DOHH2 (cell line): ENCODE results near the gene IRGM.
"Not testable (repeated sequence)": the region's sequence is repeated elsewhere in the genome, so short reads cannot be mapped to it uniquely, and the experiment has no call there.

Experiments used
- H3F3A ChIP-seq: fragments of 200-600 bp; sonication (generic), shearing (Covaris generic); 2 replicates; pipeline ENCODE4 v1.6.0; 2016; ENCODE audit warnings: antibody characterized with exemption, mild to moderate bottlenecking; ENCODE audit not compliant: control insufficient read depth, insufficient read depth
- H3K27ac ChIP-seq: fragments of 200-600 bp; sonication (generic); 2 replicates; pipeline ENCODE4 v1.5.1; 2014; ENCODE audit warnings: low read depth, mild to moderate bottlenecking, low read length, moderate library complexity
- H3K27me3 ChIP-seq: fragments of 200-600 bp; sonication (generic); 2 replicates; pipeline ENCODE4 v1.6.1; 2014; ENCODE audit warnings: mild to moderate bottlenecking, low read length, mixed read lengths; ENCODE audit not compliant: control insufficient read depth
- H3K36me3 ChIP-seq: fragments of 200-600 bp; sonication (generic); 2 replicates; pipeline ENCODE4 v1.6.1; 2014; ENCODE audit warnings: mild to moderate bottlenecking, low read length, moderate library complexity, mixed read lengths; ENCODE audit not compliant: control insufficient read depth
- H3K4me1 ChIP-seq: fragments of 200-600 bp; sonication (generic); 2 replicates; pipeline ENCODE4 v1.6.1; 2014; ENCODE audit warnings: mild to moderate bottlenecking, low read length, mixed read lengths; ENCODE audit not compliant: control insufficient read depth
- H3K4me2 ChIP-seq: fragments of 200-600 bp; sonication (generic); 2 replicates; pipeline ENCODE4 v1.6.0; 2014; ENCODE audit warnings: mild to moderate bottlenecking, low read length, moderate library complexity
- H3K4me3 ChIP-seq: fragments of 200-600 bp; sonication (generic); 2 replicates; pipeline ENCODE4 v1.5.1; 2014; ENCODE audit warnings: mild to moderate bottlenecking, low read length, mixed read lengths
- H3K79me2 ChIP-seq: fragments of 200-600 bp; sonication (generic); 2 replicates; pipeline ENCODE4 v1.6.1; 2014; ENCODE audit warnings: mild to moderate bottlenecking, low read length, mixed read lengths; ENCODE audit not compliant: control insufficient read depth
- H3K9me2 ChIP-seq: fragments of 200-600 bp; sonication (generic); replicated peaks from 2 replicates; pipeline ENCODE4 v1.6.1; 2014; ENCODE audit warnings: mild to moderate bottlenecking, low read length, mixed read lengths; ENCODE audit not compliant: control insufficient read depth
- H3K9me3 ChIP-seq: fragments of 200-600 bp; sonication (generic); 2 replicates; pipeline ENCODE4 v1.6.1; 2014; ENCODE audit warnings: antibody characterized with exemption, low read length, mixed read lengths; ENCODE audit not compliant: control insufficient read depth, insufficient read depth
- H4K20me1 ChIP-seq: fragments of 200-600 bp; sonication (generic); 2 replicates; pipeline ENCODE4 v1.6.0; 2014; ENCODE audit warnings: low read depth, mild to moderate bottlenecking, antibody characterized with exemption, low read length, moderate library complexity; ENCODE audit not compliant: control insufficient read depth, insufficient read depth
- CTCF ChIP-seq: fragments of 200-600 bp; sonication (generic); IDR thresholded peaks from one replicate; pipeline ENCODE4 v1.5.1; 2014; ENCODE audit warnings: antibody characterized with exemption, mild to moderate bottlenecking, low read depth, low read length; ENCODE audit not compliant: poor library complexity, severe bottlenecking
- EZH2phosphoT487 ChIP-seq: fragments of 200-600 bp; sonication (generic); IDR thresholded peaks from 2 replicates; pipeline ENCODE4 v1.6.1; 2017; ENCODE audit warnings: borderline replicate concordance, mild to moderate bottlenecking, antibody characterized with exemption, low read length, moderate library complexity, mixed read lengths

IRGM gene

GRCh38 chr5:150846308-150846653 is at the start of gene IRGM:
IRGM (plus strand) TSS chr5:150846521; CDS start chr5:150848124, 1,603 bp downstream.
- Histone ChIP-seq H3K4me2 (peak within 1 kb of the TSS; percentile 68), H3K4me3 (peak within 1 kb of the TSS; percentile 53)
- not testable (repeated sequence) for H3K9me2 ChIP-seq, H3F3A ChIP-seq, H3K36me3 ChIP-seq, H3K27ac ChIP-seq, H3K4me1 ChIP-seq, H3K9me3 ChIP-seq, H4K20me1 ChIP-seq, H3K79me2 ChIP-seq, H3K27me3 ChIP-seq

- Histone ChIP-seq H3K4me3 (no peak overlapping the region), H3K27ac (no peak overlapping the region), H3K27me3 (0 out of 2 replicates have a peak, but pooled peaks cover 8% of the 10 kb centered on the region), H3K4me1 (peaks cover 10% of the 10 kb centered on the region), H3K4me2 (no peak overlapping the region), H3K36me3 (no peaks in the 10 kb centered on the region), H4K20me1 (no peaks in the 10 kb centered on the region), H3K9me3 (no peaks in the 10 kb centered on the region), H3K79me2 (no peaks in the 10 kb centered on the region), H3K9me2 (no peaks in the 10 kb centered on the region), H3F3A (no peaks in the 10 kb centered on the region)
- TF ChIP-seq EZH2phosphoT487: no peak
- no peak for TF ChIP-seq CTCF
These were observed 48.9 kb upstream of the IRGM start for GRCh38 chr5:150797384-150797783.

GRCh38 chr5:150801117-150801927 is 45.0 kb upstream of the IRGM start:
- peaks cover 17% of the 10 kb centered on the region; the same call in 1 of the 2 replicates for H3K27me3 ChIP-seq
- TF ChIP-seq CTCF (peak; percentile 72), EZH2phosphoT487 (no peak)
- H3F3A ChIP-seq: no peaks in the 10 kb centered on the region
- peaks cover 10% of the 10 kb centered on the region for H3K4me1 ChIP-seq
- H3K36me3 ChIP-seq: no peaks in the 10 kb centered on the region
- no peaks in the 10 kb centered on the region for H3K9me2 ChIP-seq
- no peak overlapping the region for H3K27ac ChIP-seq
- H3K4me3 ChIP-seq: 0 out of 2 replicates have a peak overlapping the region, but pooled peaks have one; percentile 5
- H3K79me2 ChIP-seq: no peaks in the 10 kb centered on the region
- H3K4me2 ChIP-seq: peak overlapping the region; percentile 45
- no peaks in the 10 kb centered on the region for H4K20me1 ChIP-seq
- H3K9me3 ChIP-seq: no peaks in the 10 kb centered on the region

GRCh38 chr5:150804388-150804787 is 41.9 kb upstream of the IRGM start:
- no peaks in the 10 kb centered on the region for H3F3A ChIP-seq
- no peak overlapping the region for H3K27ac ChIP-seq
- no peak overlapping the region for H3K4me3 ChIP-seq
- no peak for TF ChIP-seq CTCF
- TF ChIP-seq EZH2phosphoT487: no peak
- H3K4me2 ChIP-seq: no peak overlapping the region
- H4K20me1 ChIP-seq: no peaks in the 10 kb centered on the region
- peaks cover 14% of the 10 kb centered on the region for H3K27me3 ChIP-seq
- no peaks in the 10 kb centered on the region for H3K36me3 ChIP-seq
- H3K9me3 ChIP-seq: no peaks in the 10 kb centered on the region
- H3K4me1 ChIP-seq: peaks cover 10% of the 10 kb centered on the region
- no peaks in the 10 kb centered on the region for H3K79me2 ChIP-seq
- H3K9me2 ChIP-seq: no peaks in the 10 kb centered on the region
